ENCODE measurements around the gene ADSL.

The ADSL gene

GRCh38 chr22:40347300-40347699, 1.0 kb downstream of the ADSL start:
- Histone ChIP-seq H3K4me1 (ENCODE audit: control insufficient read depth, low read depth, low read length) (peaks cover 7% of the 10 kb centered on the region), H3K27me3 (ENCODE audit: control insufficient read depth, insufficient read depth, low read length) (no peaks in the 10 kb centered on the region), H3K9ac (ENCODE audit: low read length) (peak overlapping the region; percentile 93), H3K4me3 (ENCODE audit: low read length) (peak overlapping the region; percentile 94), H3K9me3 (ENCODE audit: control insufficient read depth, low read depth, low read length) (no peaks in the 10 kb centered on the region), H3K36me3 (ENCODE audit: control insufficient read depth, low read depth, low read length) (peaks cover 30% of the 10 kb centered on the region), H3K27ac (ENCODE audit: low read length) (peak overlapping the region; percentile 73)

- H3K36me3 ChIP-seq (ENCODE audit: control insufficient read depth, low read depth, low read length) = peaks cover 38% of the 10 kb centered on the region
- H3K4me1 ChIP-seq (ENCODE audit: control insufficient read depth, low read depth, low read length) = peaks cover 7% of the 10 kb centered on the region
- H3K9ac ChIP-seq (ENCODE audit: low read length) = peak overlapping the region; percentile 93
- H3K27me3 ChIP-seq (ENCODE audit: control insufficient read depth, insufficient read depth, low read length) = no peaks in the 10 kb centered on the region
- H3K27ac ChIP-seq (ENCODE audit: low read length) = no peak overlapping the region
- peak overlapping the region; percentile 94 for H3K4me3 ChIP-seq (ENCODE audit: low read length)
- no peaks in the 10 kb centered on the region for H3K9me3 ChIP-seq (ENCODE audit: control insufficient read depth, low read depth, low read length)
Observed at GRCh38 chr22:40348025-40348658, 1.8 kb downstream of the ADSL start.

- H3K27ac ChIP-seq (ENCODE audit: low read length) = no peak overlapping the region
- peaks cover 2% of the 10 kb centered on the region for H3K4me1 ChIP-seq (ENCODE audit: control insufficient read depth, low read depth, low read length)
- no peaks in the 10 kb centered on the region for H3K9me3 ChIP-seq (ENCODE audit: control insufficient read depth, low read depth, low read length)
- no peak overlapping the region for H3K4me3 ChIP-seq (ENCODE audit: low read length)
- H3K36me3 ChIP-seq (ENCODE audit: control insufficient read depth, low read depth, low read length) = peaks cover 76% of the 10 kb centered on the region
- H3K9ac ChIP-seq (ENCODE audit: low read length) = no peak overlapping the region
- H3K27me3 ChIP-seq (ENCODE audit: control insufficient read depth, insufficient read depth, low read length) = no peaks in the 10 kb centered on the region
Observed at GRCh38 chr22:40352763-40353162, 6.5 kb downstream of the ADSL start.

- peaks cover 94% of the 10 kb centered on the region for H3K36me3 ChIP-seq (ENCODE audit: control insufficient read depth, low read depth, low read length)
- no peak overlapping the region for H3K4me3 ChIP-seq (ENCODE audit: low read length)
- no peaks in the 10 kb centered on the region for H3K4me1 ChIP-seq (ENCODE audit: control insufficient read depth, low read depth, low read length)
- no peak overlapping the region for H3K9ac ChIP-seq (ENCODE audit: low read length)
- H3K27me3 ChIP-seq (ENCODE audit: control insufficient read depth, insufficient read depth, low read length) = no peaks in the 10 kb centered on the region
- no peaks in the 10 kb centered on the region for H3K9me3 ChIP-seq (ENCODE audit: control insufficient read depth, low read depth, low read length)
- H3K27ac ChIP-seq (ENCODE audit: low read length) = no peak overlapping the region
Observed at GRCh38 chr22:40361100-40361499, 14.8 kb downstream of the ADSL start.

- Histone ChIP-seq H3K27ac (ENCODE audit: low read length) (no peak overlapping the region), H3K9me3 (ENCODE audit: control insufficient read depth, low read depth, low read length) (no peaks in the 10 kb centered on the region), H3K9ac (ENCODE audit: low read length) (no peak overlapping the region), H3K27me3 (ENCODE audit: control insufficient read depth, insufficient read depth, low read length) (no peaks in the 10 kb centered on the region), H3K4me3 (ENCODE audit: low read length) (no peak overlapping the region), H3K36me3 (ENCODE audit: control insufficient read depth, low read depth, low read length) (peaks cover 97% of the 10 kb centered on the region), H3K4me1 (ENCODE audit: control insufficient read depth, low read depth, low read length) (no peaks in the 10 kb centered on the region)
Observed at GRCh38 chr22:40363059-40363458, 16.8 kb downstream of the ADSL start.

- no peaks in the 10 kb centered on the region for H3K9me3 ChIP-seq (ENCODE audit: control insufficient read depth, low read depth, low read length)
- no peaks in the 10 kb centered on the region for H3K27me3 ChIP-seq (ENCODE audit: control insufficient read depth, insufficient read depth, low read length)
Observed at GRCh38 chr22:40364431-40364830, 18.1 kb downstream of the ADSL start.

GRCh38 chr22:40366068-40366467, 19.8 kb downstream of the ADSL start:
- Histone ChIP-seq H3K36me3 (ENCODE audit: control insufficient read depth, low read depth, low read length) (peaks cover 71% of the 10 kb centered on the region), H3K4me3 (ENCODE audit: low read length) (no peak overlapping the region), H3K9me3 (ENCODE audit: control insufficient read depth, low read depth, low read length) (no peaks in the 10 kb centered on the region), H3K27ac (ENCODE audit: low read length) (no peak overlapping the region), H3K4me1 (ENCODE audit: control insufficient read depth, low read depth, low read length) (no peaks in the 10 kb centered on the region), H3K9ac (ENCODE audit: low read length) (no peak overlapping the region), H3K27me3 (ENCODE audit: control insufficient read depth, insufficient read depth, low read length) (no peaks in the 10 kb centered on the region)

More at GRCh38 chr22:40364431-40364830, 18.1 kb downstream of the ADSL start:
- Histone ChIP-seq H3K9ac (ENCODE audit: low read length) (no peak overlapping the region), H3K27ac (ENCODE audit: low read length) (no peak overlapping the region), H3K4me1 (ENCODE audit: control insufficient read depth, low read depth, low read length) (no peaks in the 10 kb centered on the region), H3K4me3 (ENCODE audit: low read length) (no peak overlapping the region), H3K36me3 (ENCODE audit: control insufficient read depth, low read depth, low read length) (peaks cover 88% of the 10 kb centered on the region)

- H3K27ac ChIP-seq (ENCODE audit: low read length) = no peak overlapping the region
- H3K27me3 ChIP-seq (ENCODE audit: control insufficient read depth, insufficient read depth, low read length) = no peaks in the 10 kb centered on the region
- no peaks in the 10 kb centered on the region for H3K9me3 ChIP-seq (ENCODE audit: control insufficient read depth, low read depth, low read length)
- no peaks in the 10 kb centered on the region for H3K4me1 ChIP-seq (ENCODE audit: control insufficient read depth, low read depth, low read length)
- H3K36me3 ChIP-seq (ENCODE audit: control insufficient read depth, low read depth, low read length) = peaks cover 58% of the 10 kb centered on the region
- H3K9ac ChIP-seq (ENCODE audit: low read length) = no peak overlapping the region
- H3K4me3 ChIP-seq (ENCODE audit: low read length) = no peak overlapping the region
Observed at GRCh38 chr22:40367342-40367741, 21.0 kb downstream of the ADSL start.

GRCh38 chr22:40368016-40368415, 21.7 kb downstream of the ADSL start:
- no peaks in the 10 kb centered on the region for H3K27me3 ChIP-seq (ENCODE audit: control insufficient read depth, insufficient read depth, low read length)
- H3K4me3 ChIP-seq (ENCODE audit: low read length) = no peak overlapping the region
- no peaks in the 10 kb centered on the region for H3K9me3 ChIP-seq (ENCODE audit: control insufficient read depth, low read depth, low read length)
- no peak overlapping the region for H3K27ac ChIP-seq (ENCODE audit: low read length)
- H3K36me3 ChIP-seq (ENCODE audit: control insufficient read depth, low read depth, low read length) = peaks cover 52% of the 10 kb centered on the region
- H3K9ac ChIP-seq (ENCODE audit: low read length) = no peak overlapping the region
- H3K4me1 ChIP-seq (ENCODE audit: control insufficient read depth, low read depth, low read length) = no peaks in the 10 kb centered on the region

- Histone ChIP-seq H3K27ac (ENCODE audit: low read length) (no peak overlapping the region), H3K9ac (ENCODE audit: low read length) (no peak overlapping the region), H3K4me1 (ENCODE audit: control insufficient read depth, low read depth, low read length) (no peaks in the 10 kb centered on the region), H3K27me3 (ENCODE audit: control insufficient read depth, insufficient read depth, low read length) (no peaks in the 10 kb centered on the region), H3K9me3 (ENCODE audit: control insufficient read depth, low read depth, low read length) (no peaks in the 10 kb centered on the region), H3K36me3 (ENCODE audit: control insufficient read depth, low read depth, low read length) (peaks cover 48% of the 10 kb centered on the region), H3K4me3 (ENCODE audit: low read length) (no peak overlapping the region)
Observed at GRCh38 chr22:40368836-40369235, 22.5 kb downstream of the ADSL start.

GRCh38 chr22:40374567-40374966, 28.3 kb downstream of the ADSL start:
- Histone ChIP-seq H3K27ac (ENCODE audit: low read length) (no peak overlapping the region), H3K4me3 (ENCODE audit: low read length) (no peak overlapping the region), H3K9me3 (ENCODE audit: control insufficient read depth, low read depth, low read length) (no peaks in the 10 kb centered on the region), H3K27me3 (ENCODE audit: control insufficient read depth, insufficient read depth, low read length) (no peaks in the 10 kb centered on the region), H3K36me3 (ENCODE audit: control insufficient read depth, low read depth, low read length) (peaks cover 3% of the 10 kb centered on the region), H3K9ac (ENCODE audit: low read length) (no peak overlapping the region), H3K4me1 (ENCODE audit: control insufficient read depth, low read depth, low read length) (no peaks in the 10 kb centered on the region)

- Histone ChIP-seq H3K27me3 (ENCODE audit: control insufficient read depth, insufficient read depth, low read length) (no peaks in the 10 kb centered on the region), H3K27ac (ENCODE audit: low read length) (no peak overlapping the region), H3K36me3 (ENCODE audit: control insufficient read depth, low read depth, low read length) (peaks cover 3% of the 10 kb centered on the region), H3K9me3 (ENCODE audit: control insufficient read depth, low read depth, low read length) (no peaks in the 10 kb centered on the region), H3K4me1 (ENCODE audit: control insufficient read depth, low read depth, low read length) (no peaks in the 10 kb centered on the region), H3K4me3 (ENCODE audit: low read length) (no peak overlapping the region), H3K9ac (ENCODE audit: low read length) (no peak overlapping the region)
Observed at GRCh38 chr22:40376149-40376548, 29.8 kb downstream of the ADSL start.
